GM12878 (cell line): ENCODE data around the gene HERPUD2.

Experiments used
- BCL11A ChIP-seq: IDR thresholded peaks from 2 replicates; pipeline ENCODE4 v1.6.1; 2011; ENCODE audit warnings: low read depth, low read length
- BMI1 ChIP-seq: fragments of 450-650 bp; IDR thresholded peaks from 2 replicates; pipeline ENCODE4 v1.6.1; 2016; ENCODE audit warnings: mild to moderate bottlenecking, moderate library complexity, borderline replicate concordance
- CHD4 ChIP-seq: fragments of 200-600 bp; sonication (generic); IDR thresholded peaks from 2 replicates; pipeline ENCODE4 v1.6.1; 2016; ENCODE audit warnings: mild to moderate bottlenecking
- HCFC1 ChIP-seq: fragments of 150-350 bp; IDR thresholded peaks from 2 replicates; pipeline ENCODE4 v1.6.1; 2014; ENCODE audit warnings: low read length
- POLR2AphosphoS5 ChIP-seq: IDR thresholded peaks from 2 replicates; pipeline ENCODE4 v1.6.1; 2011; ENCODE audit warnings: mild to moderate bottlenecking, low read length, inconsistent platforms
- RAD21 ChIP-seq: IDR thresholded peaks from 2 replicates; pipeline ENCODE4 v1.6.1; 2011; ENCODE audit warnings: mild to moderate bottlenecking, low read depth, low read length, moderate library complexity; ENCODE audit not compliant: insufficient read depth
- SUZ12 ChIP-seq: fragments of 200-600 bp; sonication (generic); IDR thresholded peaks from one replicate; pipeline ENCODE4 v1.6.1; 2018; ENCODE audit warnings: antibody characterized with exemption, mild to moderate bottlenecking; ENCODE audit not compliant: unreplicated experiment
- TCF7 ChIP-seq: IDR thresholded peaks from 2 replicates; pipeline ENCODE4 v1.6.1; 2014; ENCODE audit warnings: antibody characterized with exemption, borderline replicate concordance

DNA sequence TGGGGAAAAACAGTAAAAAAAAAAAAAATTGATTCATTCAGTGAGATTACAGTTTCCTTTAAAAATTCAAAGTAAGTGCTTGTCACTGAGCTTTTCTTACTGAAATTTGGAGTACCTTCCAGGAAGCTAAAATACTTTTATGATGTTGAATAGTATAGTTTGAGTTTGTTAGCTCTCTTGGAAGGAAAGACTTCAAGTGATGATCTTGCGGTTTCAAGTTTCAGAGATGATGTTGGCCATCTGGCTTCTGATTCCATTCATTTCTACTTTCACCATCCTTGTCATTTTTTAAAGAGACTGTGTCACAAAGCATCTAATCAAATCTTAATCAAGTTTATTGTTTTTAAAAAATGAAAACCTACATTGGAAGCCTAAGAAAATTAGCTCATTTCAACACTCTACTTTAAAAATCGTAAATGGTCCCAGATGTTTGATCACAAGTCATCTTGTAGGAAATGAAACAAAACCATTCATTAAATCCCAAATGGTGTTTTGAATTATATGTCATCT lies 4.9 kb upstream of the HERPUD2 start:
- no peak for TF ChIP-seq POLR2AphosphoS5
- no peak for TF ChIP-seq CHD4
- TF ChIP-seq SUZ12, result no peak
- TF ChIP-seq BCL11A, result no peak
- TF ChIP-seq TCF7, result no peak
- no peak for TF ChIP-seq HCFC1
- no peak for TF ChIP-seq RAD21
- TF ChIP-seq BMI1, result no peak
